GM21576 (cell line): ENCODE measurements around the gene IFNGR1.

Source experiments
- ATAC-seq: cut with Tn5 transposase; IDR thresholded peaks from one replicate; pipeline ENCODE4 v1.9.1; 2021; ENCODE audit warnings: mild to moderate bottlenecking, moderate library complexity; ENCODE audit not compliant: unreplicated experiment

IFNGR1 gene

GRCh38 chr6:137159912-137160311 is 59.3 kb downstream of the IFNGR1 start:
- ATAC-seq: no peak

DNA sequence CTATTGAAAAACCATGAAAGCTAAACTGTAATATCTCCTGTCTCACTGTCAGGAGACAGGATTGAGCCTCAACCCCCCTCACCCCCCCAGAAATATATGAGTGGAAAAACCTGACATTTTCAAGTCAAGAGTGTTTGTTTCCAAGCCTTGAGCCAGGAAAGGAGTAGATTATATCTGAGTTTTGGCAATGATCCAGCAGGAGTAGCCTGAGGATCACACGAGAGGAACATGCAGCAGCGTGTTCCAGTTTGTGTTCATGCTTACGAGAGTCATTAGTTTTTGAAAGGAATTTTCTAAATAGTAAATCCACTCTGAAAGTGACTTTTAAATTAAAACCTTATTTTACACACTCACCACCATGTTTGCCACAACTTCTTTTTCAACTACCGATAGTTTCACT is 61.6 kb downstream of the IFNGR1 start:
- no peak for ATAC-seq

DNA sequence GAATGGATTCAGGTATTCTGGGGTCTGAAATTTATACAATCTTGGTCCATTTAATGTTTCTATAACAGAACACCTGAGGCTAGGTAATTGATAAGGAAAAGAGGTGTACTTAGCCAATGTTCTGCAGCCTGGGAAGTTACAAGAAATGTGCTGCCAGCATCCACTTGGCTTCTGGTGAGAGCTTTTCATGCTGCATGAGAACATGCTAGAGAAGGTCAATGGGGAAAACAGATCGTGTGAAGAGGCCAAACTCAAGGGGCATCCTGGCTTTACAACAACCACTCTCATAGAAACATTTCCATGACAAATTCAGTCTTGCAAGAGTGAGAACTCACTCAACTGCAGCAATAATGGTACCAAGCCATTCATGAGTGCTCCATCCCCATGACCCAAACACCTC is 62.5 kb downstream of the IFNGR1 start:
- no peak for ATAC-seq

DNA sequence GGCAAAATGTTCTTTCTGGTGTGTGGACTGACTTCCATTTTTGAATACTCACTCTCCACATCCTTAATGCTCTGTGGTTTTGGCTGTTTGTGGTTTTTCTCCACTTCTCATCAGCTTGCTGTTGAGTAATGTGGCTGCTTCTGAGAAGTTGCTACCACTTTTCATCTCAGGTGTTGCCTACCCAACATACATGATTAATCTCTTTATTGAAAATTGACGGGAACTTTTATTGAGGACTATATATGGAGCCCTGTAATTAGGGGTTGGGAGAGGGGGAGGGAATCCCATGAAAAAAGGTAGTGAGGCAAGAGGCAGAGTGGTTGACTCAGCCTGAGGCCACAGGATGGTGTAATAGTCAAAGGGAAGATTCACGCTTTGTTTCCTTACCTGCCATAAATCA is 63.4 kb downstream of the IFNGR1 start:
- ATAC-seq: no peak

DNA sequence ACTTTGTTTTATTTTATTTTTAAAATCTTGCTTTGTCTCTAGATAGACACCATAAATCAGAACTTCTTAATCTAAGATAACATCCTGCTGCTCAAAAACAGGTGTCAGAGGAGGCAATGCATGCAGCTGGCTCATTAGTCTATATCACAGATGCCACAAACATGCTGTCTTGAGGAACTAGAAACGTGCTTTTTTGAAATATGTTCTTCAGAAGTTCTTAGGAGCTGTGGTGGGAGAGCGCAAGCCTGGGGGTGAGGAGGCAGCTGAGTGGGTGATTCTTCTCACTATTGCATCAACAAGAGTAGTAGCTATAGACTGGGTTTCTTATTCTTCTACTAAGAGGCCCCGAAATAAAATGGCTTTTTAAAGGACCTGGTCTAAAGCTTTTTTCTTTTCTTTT is 69.1 kb downstream of the IFNGR1 start:
- ATAC-seq: no peak

DNA sequence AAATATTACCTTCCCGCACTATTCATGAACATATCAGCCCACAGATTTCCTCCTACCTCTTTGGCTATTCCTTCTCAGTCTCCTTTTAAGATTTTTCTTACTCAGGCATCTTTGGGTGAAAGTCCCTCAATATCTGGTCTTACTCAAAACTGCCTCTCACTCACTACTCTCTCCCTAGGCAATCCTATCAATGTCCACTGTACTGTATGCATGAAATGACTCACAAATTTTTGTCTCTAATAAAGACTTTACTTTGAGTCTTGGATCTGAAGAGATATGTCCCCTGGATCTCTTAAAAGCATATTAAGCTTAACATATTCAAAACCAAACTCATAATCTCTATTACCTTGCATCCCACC is 70.2 kb downstream of the IFNGR1 start:
- no peak for ATAC-seq

DNA sequence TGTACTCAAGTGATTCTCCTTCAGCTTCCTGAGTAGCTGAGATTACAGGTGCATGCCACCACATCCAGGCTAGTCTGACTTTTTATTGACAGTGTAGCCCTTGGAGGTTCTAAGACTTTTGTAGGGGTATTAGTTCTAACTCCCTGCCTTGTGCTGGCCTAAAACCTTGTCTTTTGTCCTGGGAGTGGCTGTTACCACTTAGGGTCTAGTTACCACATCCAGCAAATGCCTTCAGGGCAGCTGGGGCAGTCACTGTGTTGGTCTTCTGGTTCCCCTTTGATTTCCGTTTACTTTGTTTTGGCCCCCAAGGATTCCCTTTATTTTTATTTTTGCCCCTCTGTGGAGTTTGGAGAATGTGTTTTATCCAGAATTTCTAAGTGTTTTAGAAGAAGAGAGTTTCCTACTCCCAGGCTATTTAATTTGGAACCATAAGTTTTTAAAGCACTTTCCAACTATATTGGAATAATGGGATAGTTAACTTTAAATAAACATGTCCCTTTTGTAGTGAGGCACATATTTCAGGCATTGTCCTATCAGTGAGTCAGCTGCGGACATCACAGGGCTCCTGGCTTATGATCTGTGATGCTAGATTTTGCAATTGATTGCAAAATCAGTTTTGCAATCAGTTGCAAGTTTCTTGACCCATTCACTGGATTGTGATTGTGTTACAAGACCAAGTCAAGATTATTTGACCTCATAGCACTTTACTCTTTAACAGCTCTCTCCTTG is 70.7 kb downstream of the IFNGR1 start:
- ATAC-seq: no peak
